DND-41 (cell line): ENCODE data around the gene MYO5A.

Source experiments
- ATAC-seq: fragments of 200-7000 bp; cut with Tn5 transposase; 3 replicates; pipeline ENCODE4 v1.9.1; 2021; ENCODE audit warnings: low read depth; ENCODE audit not compliant: insufficient read depth
- DNase-seq: peaks from one replicate; pipeline ENCODE4 v3.0.0-alpha.2; 2020
- H2AFZ ChIP-seq: 2 replicates; pipeline ENCODE4 v1.6.0; 2012; ENCODE audit warnings: low read depth, low read length
- H3K27ac ChIP-seq: 2 replicates; pipeline ENCODE4 v1.5.1; 2012; ENCODE audit warnings: low read length, inconsistent platforms
- H3K27me3 ChIP-seq: fragments of 200-600 bp; sonication (generic); 2 replicates; pipeline ENCODE4 v1.6.0; 2012; ENCODE audit warnings: low read length, mild to moderate bottlenecking, inconsistent platforms; ENCODE audit not compliant: insufficient read depth, poor library complexity
- H3K36me3 ChIP-seq: 2 replicates; pipeline ENCODE4 v1.5.1; 2012; ENCODE audit warnings: low read length, inconsistent platforms; ENCODE audit not compliant: insufficient read depth
- H3K4me1 ChIP-seq: 2 replicates; pipeline ENCODE4 v1.5.1; 2012; ENCODE audit warnings: mild to moderate bottlenecking, low read length; ENCODE audit not compliant: insufficient read depth
- H3K4me2 ChIP-seq: 2 replicates; pipeline ENCODE4 v1.6.0; 2012; ENCODE audit warnings: mild to moderate bottlenecking, moderate library complexity, low read length, inconsistent platforms; ENCODE audit not compliant: insufficient read depth
- H3K4me3 ChIP-seq, 2 experiments: fragments of 200-600 bp in 1 of 2; shearing (Covaris generic) in 1 of 2; 2 replicates each; pipeline ENCODE4 v1.5.1; 2012 to 2016; ENCODE audit warnings: inconsistent platforms in 2 of 2, low read length in 2 of 2, mild to moderate bottlenecking in 2 of 2, low read depth in 1 of 2, moderate library complexity in 1 of 2
- H3K79me2 ChIP-seq: 2 replicates; pipeline ENCODE4 v1.6.0; 2012; ENCODE audit warnings: low read length, inconsistent platforms; ENCODE audit not compliant: insufficient read depth
- H3K9ac ChIP-seq: 2 replicates; pipeline ENCODE4 v1.6.0; 2012; ENCODE audit warnings: low read depth, mild to moderate bottlenecking, inconsistent platforms, low read length, moderate library complexity
- H3K9me3 ChIP-seq: 2 replicates; pipeline ENCODE4 v1.5.1; 2012; ENCODE audit warnings: low read length, moderate library complexity, mild to moderate bottlenecking, inconsistent platforms; ENCODE audit not compliant: insufficient read depth, severe bottlenecking
- H4K20me1 ChIP-seq: 2 replicates; pipeline ENCODE4 v1.6.0; 2012; ENCODE audit warnings: low read length; ENCODE audit not compliant: insufficient read depth
- CTCF ChIP-seq: IDR thresholded peaks from 2 replicates; pipeline ENCODE4 v1.5.1; 2012; ENCODE audit warnings: borderline replicate concordance, low read length, moderate library complexity, mild to moderate bottlenecking; ENCODE audit not compliant: poor library complexity, severe bottlenecking; ENCODE audit errors: extremely low read depth
- EZH2 ChIP-seq: IDR thresholded peaks from 3 replicates; pipeline ENCODE4 v1.6.1; 2012; ENCODE audit warnings: borderline replicate concordance, low read depth, mild to moderate bottlenecking, moderate library complexity, low read length, inconsistent platforms; ENCODE audit not compliant: severe bottlenecking

Gene MYO5A

GRCh38 chr15:52499506-52499905 is 29.2 kb downstream of the MYO5A start:
- no peaks in the 10 kb centered on the region for H4K20me1 ChIP-seq
- no peaks in the 10 kb centered on the region for H3K36me3 ChIP-seq
- no peaks in the 10 kb centered on the region for H3K9me3 ChIP-seq
- no peaks in the 10 kb centered on the region for H3K4me1 ChIP-seq
- no peaks in the 10 kb centered on the region for H3K27me3 ChIP-seq
- ATAC-seq: no peak
- H3K4me2 ChIP-seq: no peak overlapping the region
- no peak overlapping the region for H3K27ac ChIP-seq
- no peak overlapping the region for H3K4me3 ChIP-seq
- no peak overlapping the region for H2AFZ ChIP-seq
- DNase-seq: no peak
- TF ChIP-seq EZH2 (no peak), CTCF (no peak)
- H3K79me2 ChIP-seq: peaks cover 12% of the 10 kb centered on the region
- H3K9ac ChIP-seq: no peak overlapping the region

DNA sequence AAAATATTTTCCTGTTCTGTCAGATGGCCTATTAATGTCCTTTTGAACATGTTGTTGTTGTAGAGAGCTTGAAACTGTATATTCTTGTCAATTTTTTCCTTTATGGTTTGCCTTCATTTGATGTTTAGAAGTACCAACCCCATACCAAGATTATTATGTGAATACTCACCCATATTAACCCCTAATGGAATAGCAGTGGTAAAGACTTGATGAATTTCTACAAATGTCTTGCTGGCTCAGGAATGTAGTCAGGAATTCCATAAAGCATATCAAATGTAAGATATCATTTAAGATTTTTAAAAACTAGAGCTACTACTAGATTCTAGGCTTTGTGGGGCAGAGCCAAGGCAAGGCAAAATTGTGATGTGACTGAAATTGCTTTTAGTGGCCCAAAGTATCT is 30.0 kb downstream of the MYO5A start:
- no peak overlapping the region for H3K9ac ChIP-seq
- H3K79me2 ChIP-seq: peaks cover 9% of the 10 kb centered on the region
- ATAC-seq: no peak
- H4K20me1 ChIP-seq: no peaks in the 10 kb centered on the region
- no peak overlapping the region for H3K27ac ChIP-seq
- H3K4me2 ChIP-seq: no peak overlapping the region
- H3K4me1 ChIP-seq: no peaks in the 10 kb centered on the region
- H3K9me3 ChIP-seq: no peaks in the 10 kb centered on the region
- H3K4me3 ChIP-seq: no peak overlapping the region
- TF ChIP-seq EZH2: no peak
- no peak for TF ChIP-seq CTCF
- H3K36me3 ChIP-seq: no peaks in the 10 kb centered on the region
- no peak overlapping the region for H2AFZ ChIP-seq
- no peaks in the 10 kb centered on the region for H3K27me3 ChIP-seq
- DNase-seq: no peak

- TF ChIP-seq EZH2 (no peak), CTCF (no peak)
- no peaks in the 10 kb centered on the region for H3K27me3 ChIP-seq
- H3K4me1 ChIP-seq: no peaks in the 10 kb centered on the region
- H3K9me3 ChIP-seq: no peaks in the 10 kb centered on the region
- peaks cover 8% of the 10 kb centered on the region for H3K79me2 ChIP-seq
- H3K27ac ChIP-seq: no peak overlapping the region
- no peak overlapping the region for H2AFZ ChIP-seq
- no peak overlapping the region for H3K4me3 ChIP-seq
- DNase-seq (no peak), ATAC-seq (no peak)
- H3K36me3 ChIP-seq: no peaks in the 10 kb centered on the region
- H3K4me2 ChIP-seq: no peak overlapping the region
- no peak overlapping the region for H3K9ac ChIP-seq
- no peaks in the 10 kb centered on the region for H4K20me1 ChIP-seq
Observed at GRCh38 chr15:52496776-52497470, 31.8 kb downstream of the MYO5A start.
